Endometrial microvascular endothelial cells (primary cell): Measurements from ENCODE around the gene TRPC4. TPM values are rescaled to one million over a fixed set of nuclear protein-coding genes. Genes with fewer than 3 reads are reported as not detected.

Experiments
- in situ Hi-C: cut with HindIII; loops from 2 replicates; pipeline ENCODE4 v1.10.0; 2017; ENCODE audit warnings: low sequenced_read_pairs, low pct_unique_long_range_greater_than_20kb; ENCODE audit errors: inconsistent ontology term
- total RNA-seq: library from RNA; depleted of rRNA; stranded (reverse); fragments of >200 nt; gene quantifications from one replicate; pipeline ENCODE4 v1.2.3, GENCODE V29; 2015; ENCODE audit errors: inconsistent ontology term

TRPC4 gene
- total RNA-seq: 0.84 TPM

DNA sequence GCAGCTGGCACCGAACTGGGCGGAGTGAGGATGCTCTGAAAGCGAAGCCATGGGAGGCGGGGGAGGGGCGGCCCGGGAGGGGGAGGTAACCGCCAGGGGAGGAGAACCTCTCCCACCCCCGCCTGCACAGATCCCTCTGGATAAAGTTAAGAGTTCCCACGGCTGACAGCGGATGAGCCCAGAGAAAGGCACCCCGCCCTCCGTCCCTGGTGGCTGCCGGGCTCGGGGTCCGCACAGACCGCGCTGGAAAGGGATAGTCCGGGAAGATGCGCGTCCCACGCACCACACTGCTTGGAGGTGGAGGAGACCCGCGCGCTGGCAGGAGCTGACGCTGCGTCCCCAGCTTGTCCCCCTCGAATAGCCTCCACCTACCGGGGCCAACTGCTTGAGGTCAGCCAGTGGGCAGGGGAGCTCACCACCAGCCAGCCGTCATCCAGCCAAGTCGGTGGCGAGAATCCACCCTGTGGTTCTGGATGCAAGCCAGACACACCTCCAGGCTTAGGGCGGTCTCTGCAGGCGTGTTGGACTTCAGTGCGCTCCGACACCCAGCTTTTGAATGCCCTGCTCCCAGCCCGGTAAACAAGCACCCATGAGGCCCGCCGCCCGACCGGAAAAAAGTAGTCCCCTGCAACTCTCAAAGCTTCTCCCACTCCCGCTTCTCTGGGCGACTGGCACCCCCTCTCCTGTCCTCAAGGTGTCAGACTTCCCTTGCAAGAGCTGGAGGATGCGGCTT, at the start of gene TRPC4:
TSS of gene TRPC4 (minus strand) at position 17 of the 733 bp plus-strand sequence. CDS start 86,439 bp downstream, outside the sequence.
- in situ Hi-C loops: loop anchor here (25.0 kb wide), 1 partner anchor 208 kb away; no protein-coding TSS in a partner anchor

DNA sequence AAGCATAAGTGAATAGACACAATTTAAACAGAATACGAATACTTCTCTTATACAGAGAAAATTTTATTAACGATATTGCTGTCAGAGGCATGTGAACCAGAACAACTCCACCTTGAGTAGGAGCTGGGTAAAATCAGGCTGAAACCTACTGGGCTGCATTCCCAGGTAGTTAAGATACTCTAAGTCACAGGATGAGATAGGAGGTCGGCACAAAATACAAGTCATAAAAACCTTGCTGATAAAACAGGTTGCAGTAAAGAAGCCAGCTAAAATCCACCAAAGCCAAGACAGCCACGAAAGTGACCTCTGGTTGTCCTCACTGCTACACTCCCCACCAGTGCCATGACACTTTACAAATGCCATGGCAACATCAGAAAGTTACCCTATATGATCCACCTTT, 49.2 kb upstream of the TRPC4 start:
- in situ Hi-C loops: no loop called here

DNA sequence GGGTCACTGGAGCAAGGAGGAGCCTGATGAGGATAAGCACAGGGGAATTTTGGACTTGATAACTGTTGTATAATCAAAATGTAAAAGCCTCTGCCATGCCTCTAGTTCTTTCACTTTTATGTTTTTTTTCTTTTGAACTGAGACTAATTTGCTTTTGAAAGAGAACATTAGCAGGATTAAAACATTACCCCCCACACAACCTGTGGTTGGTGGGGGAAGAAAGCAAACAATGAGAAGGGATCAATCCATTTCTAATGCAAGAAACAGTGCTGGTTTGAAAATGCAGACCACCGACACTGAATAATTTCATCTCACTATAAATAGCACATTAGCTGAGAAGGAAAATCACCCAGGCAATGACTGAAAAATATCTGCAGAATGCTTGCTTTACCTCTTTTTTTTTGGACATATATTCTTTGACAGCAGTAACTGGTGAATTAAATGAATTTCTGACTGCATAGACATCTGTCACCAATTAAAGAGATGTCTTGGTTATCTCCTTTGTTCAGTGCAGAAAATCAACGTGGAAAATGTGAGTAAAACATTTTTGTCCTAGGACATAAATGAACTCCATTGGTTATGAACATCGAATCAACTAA, 48.6 kb upstream of the TRPC4 start:
- in situ Hi-C loops: no loop called here

DNA sequence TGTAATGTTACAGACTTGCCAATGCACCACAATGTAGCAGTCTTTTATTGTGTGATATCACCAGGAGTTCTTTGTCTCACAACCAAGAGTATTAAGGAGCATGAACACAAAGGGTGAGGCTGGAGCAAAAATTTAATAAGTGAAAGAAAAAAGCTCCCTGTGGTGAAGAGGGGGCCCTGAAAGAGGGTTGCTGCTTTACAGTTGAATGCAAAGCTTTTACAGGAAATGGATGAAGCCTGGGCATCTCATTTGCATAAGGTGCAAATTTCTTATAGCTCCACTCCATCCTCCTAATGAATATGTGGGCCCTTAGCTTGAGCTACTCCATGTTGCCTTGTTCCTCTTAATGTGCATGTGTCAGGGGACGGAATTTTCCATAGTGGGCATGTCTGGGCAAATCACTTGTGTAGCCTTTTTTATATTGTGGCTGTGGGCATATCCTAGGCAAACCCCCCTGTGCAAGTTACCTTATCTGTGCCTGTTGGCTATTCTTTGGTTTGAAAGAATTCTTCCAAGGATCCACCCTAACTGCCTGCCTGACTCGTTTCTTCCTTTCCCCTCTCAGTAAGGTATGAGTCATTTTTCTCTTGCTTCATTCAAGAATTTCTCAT, 45.3 kb upstream of the TRPC4 start:
- in situ Hi-C loops: no loop called here

DNA sequence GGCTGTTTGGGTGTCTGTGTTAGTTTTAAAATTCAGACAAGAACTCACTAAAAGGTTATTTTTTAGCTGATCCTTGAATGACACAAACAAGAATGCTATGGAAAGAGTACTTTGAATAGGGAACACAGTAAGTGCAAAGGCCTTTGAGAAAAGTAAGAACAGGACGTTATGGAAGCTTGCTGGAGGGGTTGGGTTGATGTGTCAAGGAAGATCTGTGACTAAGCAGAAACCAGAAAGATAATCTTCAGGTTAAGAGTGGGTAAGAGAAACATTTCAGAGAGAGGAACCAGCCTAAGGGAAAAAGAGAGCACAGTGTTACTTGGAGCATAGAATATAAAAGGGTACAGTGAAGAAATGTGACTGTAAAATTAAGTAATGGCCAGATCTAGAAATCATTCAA, 41.2 kb upstream of the TRPC4 start:
- in situ Hi-C loops: no loop called here

DNA sequence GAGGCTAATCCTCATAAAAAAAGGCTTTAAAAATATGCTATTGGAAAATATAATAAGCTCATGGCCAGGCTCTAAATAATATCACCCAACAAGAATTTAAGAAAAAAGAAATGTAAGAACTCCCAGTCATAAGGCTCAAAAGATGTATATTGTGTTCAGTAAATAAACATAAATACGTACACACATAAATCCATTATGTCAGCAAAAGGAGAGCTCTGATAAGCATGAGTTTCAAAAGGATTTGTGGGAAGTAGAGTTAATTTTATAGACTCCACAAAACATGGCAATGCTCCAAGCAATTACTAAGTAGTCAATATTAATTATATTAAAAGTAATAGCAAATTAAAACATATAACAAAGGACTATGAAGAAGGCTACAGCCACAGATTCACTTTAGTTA, 37.3 kb upstream of the TRPC4 start:
- in situ Hi-C loops: no loop called here

DNA sequence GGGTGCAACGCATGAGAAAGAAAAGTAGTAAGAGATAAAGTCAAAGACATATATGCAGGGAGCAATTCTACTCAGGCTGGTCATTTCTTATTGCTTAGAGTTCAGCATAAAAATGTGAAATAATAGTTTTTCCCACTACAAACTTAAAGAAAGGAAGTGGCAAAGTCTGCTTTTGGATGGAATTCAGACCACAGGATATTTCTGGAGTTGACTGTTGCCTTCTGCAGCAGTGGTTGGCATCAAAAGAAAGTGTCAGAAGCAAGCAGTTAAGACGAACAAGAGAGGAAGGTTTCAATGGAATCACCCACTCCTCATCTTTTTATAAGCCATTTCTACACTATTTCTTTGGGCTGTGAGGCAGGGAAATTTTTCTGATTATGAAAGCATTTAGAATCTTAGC, 36.2 kb upstream of the TRPC4 start:
- in situ Hi-C loops: no loop called here

DNA sequence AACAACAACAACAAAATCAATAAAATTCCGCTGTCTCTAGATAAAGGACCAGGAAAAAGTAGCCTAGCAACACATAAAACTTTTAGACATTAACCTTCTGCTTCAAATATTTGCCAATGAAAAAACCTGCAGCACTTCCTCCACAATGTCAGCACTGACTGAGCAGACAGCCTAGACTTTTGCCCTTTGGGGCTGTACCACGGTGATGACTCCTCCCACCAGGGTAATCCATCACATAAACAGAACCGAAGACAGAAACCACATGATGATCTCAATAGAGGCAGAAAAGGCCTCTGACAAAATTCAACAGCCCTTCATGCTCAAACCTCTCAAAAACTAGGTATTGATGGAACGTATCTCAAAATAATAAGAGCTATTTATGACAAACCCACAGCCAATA, 30.2 kb upstream of the TRPC4 start:
- in situ Hi-C loops: no loop called here

DNA sequence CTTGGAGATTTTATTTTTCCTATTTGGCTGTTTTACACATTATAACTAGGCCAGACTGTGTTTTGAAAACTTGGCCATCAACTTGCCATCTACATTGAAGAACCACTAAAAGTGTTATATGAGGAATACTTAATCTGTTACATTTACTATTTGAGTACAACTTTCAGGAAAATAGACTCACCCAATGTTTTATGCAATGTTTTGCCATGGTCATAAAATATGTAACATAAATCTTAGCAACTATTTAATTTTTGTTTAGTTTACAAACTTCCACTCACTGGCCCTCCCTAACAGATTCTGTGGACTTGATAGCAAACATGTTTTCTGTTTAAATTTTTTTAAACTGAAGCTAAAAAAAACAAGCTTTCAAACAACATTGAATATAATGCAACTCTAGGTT, 23.7 kb upstream of the TRPC4 start:
- in situ Hi-C loops: no loop called here

DNA sequence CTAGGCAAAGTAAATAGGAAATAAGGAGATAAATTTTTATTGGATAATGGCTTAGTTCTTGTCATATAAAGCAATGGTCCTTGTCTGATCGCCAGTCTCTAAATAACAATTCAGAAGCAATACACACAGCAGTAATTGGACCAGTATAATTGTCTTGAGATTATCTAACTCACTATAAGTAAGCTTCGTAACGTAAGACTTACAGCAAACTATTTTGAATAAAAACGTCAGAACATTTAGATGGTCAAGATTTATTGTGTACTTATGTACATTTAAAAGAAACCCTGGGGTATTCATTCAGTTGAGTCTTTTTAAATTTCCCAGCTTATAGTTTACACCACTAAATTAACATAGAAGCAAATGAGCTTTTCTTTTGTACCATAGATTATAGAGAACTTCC, 20.2 kb upstream of the TRPC4 start:
- in situ Hi-C loops: no loop called here

DNA sequence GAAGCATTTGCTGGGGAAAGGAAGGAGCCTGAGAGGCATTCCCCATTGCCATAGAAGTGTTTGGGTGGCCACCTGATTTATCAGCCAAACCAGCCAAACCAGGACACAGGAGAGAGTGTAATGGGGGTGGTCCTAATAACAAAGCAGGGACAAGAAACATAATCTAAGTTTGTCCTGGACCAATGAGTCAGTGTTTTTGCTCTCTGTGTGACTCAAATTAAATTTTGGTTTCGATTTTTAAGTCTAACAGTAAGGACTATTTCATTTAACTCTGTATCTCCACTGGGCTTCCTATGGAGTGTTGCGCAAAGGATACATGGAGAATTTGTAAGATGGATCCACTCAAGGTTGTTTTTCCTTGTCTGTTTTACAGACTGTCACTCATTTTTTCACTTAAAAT, 19.5 kb upstream of the TRPC4 start:
- in situ Hi-C loops: no loop called here

DNA sequence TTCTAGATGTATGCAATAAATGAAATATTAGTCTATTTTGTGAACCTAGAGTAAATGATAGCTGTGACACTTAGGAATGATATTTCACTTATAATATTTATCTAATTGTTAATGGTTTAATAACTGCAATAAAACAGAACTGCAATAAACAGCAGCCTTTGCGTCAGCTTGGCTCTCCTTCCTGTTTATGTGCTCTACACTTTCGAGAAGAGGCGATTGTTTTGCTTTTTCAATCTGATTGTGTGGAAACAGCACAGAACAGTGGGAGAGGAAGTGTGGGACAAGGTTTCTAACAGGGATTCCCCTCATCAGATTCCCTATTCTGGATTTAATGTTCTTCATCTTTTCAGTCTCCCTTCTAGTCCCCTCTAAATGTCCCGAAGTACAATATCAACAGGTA, 17.3 kb upstream of the TRPC4 start:
- in situ Hi-C loops: no loop called here

DNA sequence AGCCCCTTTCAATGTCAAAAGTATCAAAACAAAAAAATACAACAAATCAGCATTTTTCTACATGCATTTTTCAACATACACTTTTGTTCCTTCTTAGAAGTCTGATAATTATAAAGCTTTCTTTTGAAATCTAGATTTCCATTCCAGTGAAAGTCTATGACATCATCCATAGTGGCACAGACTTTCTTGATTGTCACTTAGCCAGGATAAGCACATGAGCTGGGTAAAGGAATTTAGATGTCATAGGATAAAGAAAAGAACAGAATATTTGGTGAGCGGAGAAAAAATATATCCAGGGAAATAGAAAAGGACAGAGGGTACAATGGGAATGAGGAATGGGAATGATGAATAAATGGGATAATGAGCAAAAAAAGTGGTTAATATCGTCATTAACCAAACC, 15.1 kb upstream of the TRPC4 start:
- in situ Hi-C loops: no loop called here

DNA sequence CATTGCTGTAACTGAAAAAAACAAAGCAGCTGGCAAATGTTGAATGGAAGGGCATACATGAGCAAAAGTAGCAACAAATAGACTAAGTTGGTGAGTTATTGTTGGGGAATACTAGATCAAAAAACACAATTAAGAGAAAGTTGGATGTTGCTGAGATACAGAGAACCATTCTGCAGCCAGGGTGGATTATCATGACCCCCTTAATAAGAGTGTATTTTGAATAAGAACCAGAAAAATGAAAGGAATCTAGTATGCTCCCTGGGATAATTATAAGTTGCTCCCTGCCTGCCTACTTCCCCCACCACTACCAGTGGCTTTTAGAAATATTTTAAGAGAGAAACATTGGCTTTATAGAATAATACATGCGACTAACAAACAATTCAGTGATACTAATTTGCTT, 14.5 kb upstream of the TRPC4 start:
- in situ Hi-C loops: no loop called here

DNA sequence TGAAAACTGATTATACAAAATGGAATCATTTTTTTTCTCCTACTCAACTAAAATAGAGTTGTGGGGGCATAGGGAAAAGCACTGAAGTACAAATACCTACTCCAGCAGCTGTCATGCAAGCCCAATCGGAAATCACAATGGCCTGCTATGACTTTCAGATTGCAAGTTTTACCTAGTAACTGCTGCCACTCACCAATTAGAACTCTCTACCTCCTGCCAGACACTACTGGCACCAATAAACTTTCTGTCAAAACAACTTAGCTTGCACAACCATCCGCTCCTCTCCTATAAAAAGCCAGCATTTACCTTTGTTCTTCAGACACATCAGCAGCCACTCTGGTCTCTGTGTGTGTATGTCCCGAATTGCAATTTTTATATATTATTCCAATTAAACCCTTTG, 9.3 kb upstream of the TRPC4 start:
- in situ Hi-C loops: no loop called here

DNA sequence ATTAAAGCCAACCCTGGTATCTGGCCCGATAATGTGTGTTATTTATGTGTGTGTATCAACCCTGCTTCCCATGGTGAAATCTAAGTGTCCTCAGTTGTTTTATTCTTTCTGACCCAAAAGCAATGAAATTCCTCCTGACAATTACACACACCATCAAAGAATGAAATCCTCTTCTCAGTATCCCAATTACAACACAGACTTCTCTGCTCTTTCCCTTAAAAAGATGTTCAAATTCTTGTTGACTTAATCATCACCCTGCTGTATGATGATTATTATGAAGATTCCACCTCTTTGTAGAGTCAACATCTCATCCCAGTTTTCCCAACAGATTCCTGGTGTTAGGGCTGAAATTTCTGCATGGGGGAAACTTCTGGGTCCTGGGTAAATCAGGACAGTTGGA, 8.9 kb upstream of the TRPC4 start:
- in situ Hi-C loops: no loop called here

DNA sequence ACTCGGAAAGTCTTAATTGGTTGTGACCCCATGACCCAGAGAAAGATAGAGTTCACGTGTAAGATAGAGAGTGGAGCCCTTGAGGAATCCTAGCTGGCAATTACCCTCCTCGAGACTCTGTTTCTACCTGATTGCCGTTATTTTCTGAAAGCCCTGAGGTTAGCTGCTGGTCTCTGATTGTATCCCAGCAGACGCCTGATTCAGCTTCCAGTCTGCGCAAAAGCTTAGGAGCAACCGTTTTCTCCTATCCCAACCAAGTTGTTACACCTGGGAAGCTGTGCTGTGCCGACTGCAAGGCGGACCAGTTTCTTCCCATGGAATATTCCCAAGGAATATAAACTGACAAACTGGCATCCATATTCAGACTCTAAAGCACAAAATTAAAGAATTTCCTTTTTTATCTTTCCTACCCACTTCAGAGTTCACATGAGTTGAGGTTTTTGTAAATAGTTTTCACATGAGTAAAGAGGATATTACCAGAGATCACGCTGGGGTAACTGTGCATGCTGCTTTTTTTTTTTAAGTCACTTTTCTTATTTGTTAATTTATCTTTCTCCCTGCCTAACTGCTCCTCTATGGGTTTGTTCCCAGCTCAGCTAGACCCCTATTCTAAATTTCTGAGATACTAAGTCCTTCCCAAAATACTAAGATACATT, 1.5 kb upstream of the TRPC4 start:
- in situ Hi-C loops: loop anchor here (25.0 kb wide), 1 partner anchor 209 kb away; no protein-coding TSS in a partner anchor

DNA sequence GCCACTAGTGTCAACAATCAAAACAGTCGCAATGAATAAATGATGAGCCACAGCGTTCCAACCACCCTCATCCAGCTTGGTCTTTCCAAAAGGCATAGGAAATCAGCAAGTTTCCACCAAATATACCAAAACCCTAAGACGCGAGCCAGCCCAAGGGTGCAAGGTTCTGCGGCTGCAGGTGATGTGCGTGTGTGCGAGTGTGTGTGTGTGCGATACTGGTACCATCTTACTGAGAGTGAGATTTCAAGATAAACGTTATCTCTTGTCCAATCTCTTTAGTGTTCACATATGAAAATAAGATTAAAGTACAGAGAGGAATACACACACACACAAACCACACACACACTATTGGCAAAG, 895 bp upstream of the TRPC4 start:
- in situ Hi-C loops: loop anchor here (25.0 kb wide), 1 partner anchor 208 kb away; no protein-coding TSS in a partner anchor

DNA sequence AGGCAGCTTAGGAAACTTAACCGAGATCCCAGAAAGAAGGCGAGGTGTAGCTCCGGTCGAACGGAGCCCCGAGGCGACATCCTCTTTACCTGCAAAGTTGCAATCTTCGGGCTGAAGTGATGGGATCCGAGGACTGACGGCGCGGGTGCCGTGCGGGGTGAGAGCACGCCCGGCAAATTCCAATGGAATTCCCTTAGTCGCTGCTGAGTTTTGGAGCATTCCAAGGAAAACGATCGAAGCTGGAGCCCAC, 141 bp downstream of the TRPC4 start:
- in situ Hi-C loops: loop anchor here (25.0 kb wide), 1 partner anchor 207 kb away; no protein-coding TSS in a partner anchor
